CD4-positive, alpha-beta T cell (primary cell): ENCODE results near the gene NDFIP2. TPM values are rescaled to one million over a fixed set of nuclear protein-coding genes. Genes with fewer than 3 reads are reported as not detected.

Experiments used
- ATAC-seq: fragments of 200-7000 bp; cut with Tn5 transposase; one replicate; pipeline ENCODE4 v1.10.0; 2022; ENCODE audit warnings: mild to moderate bottlenecking; ENCODE audit not compliant: poor library complexity
- CTCF ChIA-PET: fragments of 350-600 bp; sonication (Branson Sonifier 250); formaldehyde crosslinking; loops from one replicate; lab custom pipeline; 2021; ENCODE audit warnings: antibody characterized with exemption, inconsistent platforms; lab: Charles Lee
- POLR2A ChIA-PET: fragments of 350-600 bp; sonication (Branson Sonifier 250); formaldehyde crosslinking; loops from one replicate; lab custom pipeline; 2021; ENCODE audit warnings: antibody characterized with exemption, inconsistent platforms; lab: Charles Lee
- DNase-seq, 14 experiments: peaks; one replicate each; pipeline ENCODE4 v3.0.0-alpha.2; 2013 to 2020; ENCODE audit warnings: mixed read lengths in 2 of 14
- H3K27ac ChIP-seq, 2 donors: one replicate each; pipeline versions ENCODE4 v1.5.1 to v1.7.0; 2013; ENCODE audit warnings: low read length in 2 of 2, low read depth in 1 of 2, mild to moderate bottlenecking in 1 of 2
- H3K27me3 ChIP-seq, 2 experiments: 1 replicate in 1 of 2; 2 replicates in 1 of 2; pipeline versions ENCODE4 v1.6.1 to v1.7.0; 2013; ENCODE audit warnings: low read length in 2 of 2, control low read depth in 1 of 2, mild to moderate bottlenecking in 1 of 2, moderate library complexity in 1 of 2; ENCODE audit not compliant: insufficient read depth in 2 of 2, control insufficient read depth in 1 of 2
- H3K36me3 ChIP-seq: one replicate; pipeline ENCODE4 v1.6.1; 2013; ENCODE audit warnings: low read length, control low read depth; ENCODE audit not compliant: insufficient read depth
- H3K4me1 ChIP-seq: one replicate; pipeline ENCODE4 v1.6.1; 2013; ENCODE audit warnings: low read length, control low read depth; ENCODE audit not compliant: insufficient read depth
- H3K4me3 ChIP-seq: one replicate; pipeline ENCODE4 v1.5.1; 2013; ENCODE audit warnings: mild to moderate bottlenecking, low read length, moderate library complexity
- H3K9me3 ChIP-seq, 2 experiments: 1 replicate in 1 of 2; 2 replicates in 1 of 2; pipeline versions ENCODE4 v1.6.1 to v1.7.0; 2013; ENCODE audit warnings: low read length in 2 of 2, mild to moderate bottlenecking in 2 of 2, control low read depth in 1 of 2, moderate library complexity in 1 of 2; ENCODE audit not compliant: control insufficient read depth in 1 of 2, insufficient read depth in 1 of 2
- H3K27ac Mint-ChIP-seq: one replicate; pipeline ENCODE4 v1.8.0; 2020; ENCODE audit warnings: mixed read lengths
- H3K27me3 Mint-ChIP-seq: one replicate; pipeline ENCODE4 v1.8.0; 2021; ENCODE audit warnings: mixed read lengths
- H3K36me3 Mint-ChIP-seq: one replicate; pipeline ENCODE4 v1.8.0; 2021; ENCODE audit warnings: low read depth, mixed read lengths
- H3K4me1 Mint-ChIP-seq: one replicate; pipeline ENCODE4 v1.8.0; 2021; ENCODE audit warnings: low read depth, mixed read lengths
- H3K4me3 Mint-ChIP-seq: one replicate; pipeline ENCODE4 v1.8.0; 2020; ENCODE audit warnings: mild to moderate bottlenecking, mixed read lengths
- H3K9me3 Mint-ChIP-seq: one replicate; pipeline ENCODE4 v1.8.0; 2020; ENCODE audit warnings: mixed read lengths
- intact Hi-C, 2 experiments: fragments of 100-400 bp; cut with DNase I in 1 of 2; cut with micrococcal nuclease in 1 of 2; formaldehyde crosslinking; loops; one replicate each; pipeline versions ENCODE4 v1.15.1 to v1.9.0; 2023 to 2025; cut with DNase I, micrococcal nuclease
- total RNA-seq, 174 experiments: library from RNA in 2 of 174; stranded (reverse) in 2 of 174; gene quantifications; one replicate each; pipeline ENCODE4 v1.2.3 and lab custom pipeline; 2021 to 2026
- TF ChIP-seq, protein P1 (sequence below): fragments of 200-600 bp; IDR thresholded peaks from one replicate; pipeline ENCODE4 v1.8.0; 2022; ENCODE audit warnings: antibody characterized with exemption, mild to moderate bottlenecking

Gene NDFIP2
- total RNA-seq, 2 experiments from 2014 or later = 3.2 to 3.4 TPM

DNA sequence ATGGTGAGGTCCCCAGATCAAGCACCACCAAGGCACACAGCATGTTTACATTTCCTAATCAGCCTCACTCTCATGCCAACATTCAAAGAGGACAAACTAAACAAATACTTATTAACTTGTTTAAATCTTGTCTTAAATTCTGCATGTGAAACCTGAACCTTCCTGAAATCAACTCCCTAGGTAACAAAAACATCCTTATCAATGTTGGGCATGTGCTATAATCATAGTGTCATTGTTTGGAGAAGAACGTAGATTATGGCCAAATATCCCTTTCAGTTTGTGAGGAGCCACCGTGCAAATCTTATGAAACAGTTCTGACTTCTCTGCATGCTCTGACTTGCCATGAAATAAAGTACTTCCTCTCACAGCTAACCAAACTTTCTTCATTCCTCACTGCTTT, 123.8 kb downstream of the NDFIP2 start:
- Histone ChIP-seq H3K27me3 (no peaks in the 10 kb centered on the region), H3K27ac (no peak overlapping the region), H3K4me1 (no peaks in the 10 kb centered on the region), H3K4me3 (no peak overlapping the region), H3K36me3 (no peaks in the 10 kb centered on the region), H3K9me3 (peaks cover 4% of the 10 kb centered on the region in 2 experiments)
- TF ChIP-seq, protein P1, sequence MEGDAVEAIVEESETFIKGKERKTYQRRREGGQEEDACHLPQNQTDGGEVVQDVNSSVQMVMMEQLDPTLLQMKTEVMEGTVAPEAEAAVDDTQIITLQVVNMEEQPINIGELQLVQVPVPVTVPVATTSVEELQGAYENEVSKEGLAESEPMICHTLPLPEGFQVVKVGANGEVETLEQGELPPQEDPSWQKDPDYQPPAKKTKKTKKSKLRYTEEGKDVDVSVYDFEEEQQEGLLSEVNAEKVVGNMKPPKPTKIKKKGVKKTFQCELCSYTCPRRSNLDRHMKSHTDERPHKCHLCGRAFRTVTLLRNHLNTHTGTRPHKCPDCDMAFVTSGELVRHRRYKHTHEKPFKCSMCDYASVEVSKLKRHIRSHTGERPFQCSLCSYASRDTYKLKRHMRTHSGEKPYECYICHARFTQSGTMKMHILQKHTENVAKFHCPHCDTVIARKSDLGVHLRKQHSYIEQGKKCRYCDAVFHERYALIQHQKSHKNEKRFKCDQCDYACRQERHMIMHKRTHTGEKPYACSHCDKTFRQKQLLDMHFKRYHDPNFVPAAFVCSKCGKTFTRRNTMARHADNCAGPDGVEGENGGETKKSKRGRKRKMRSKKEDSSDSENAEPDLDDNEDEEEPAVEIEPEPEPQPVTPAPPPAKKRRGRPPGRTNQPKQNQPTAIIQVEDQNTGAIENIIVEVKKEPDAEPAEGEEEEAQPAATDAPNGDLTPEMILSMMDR = no peak
- Mint-ChIP-seq H3K36me3 (no peaks in the 10 kb centered on the region), H3K27me3 (no peaks in the 10 kb centered on the region), H3K4me1 (no peaks in the 10 kb centered on the region), H3K4me3 (no peak overlapping the region), H3K9me3 (peaks cover 3% of the 10 kb centered on the region), H3K27ac (no peak overlapping the region)
- no peak for DNase-seq
- no peak for ATAC-seq
- CTCF ChIA-PET = no interaction called here
- POLR2A ChIA-PET = no interaction called here
- intact Hi-C loops = no loop called here

Other genes starting within 250 kb of the NDFIP2 start
- gene RBM26, start 74.9 kb upstream of the NDFIP2 start, total RNA-seq = 10 to 100 TPM; 67.3 to 68.0 TPM